Endothelial cell (in vitro differentiated cells): ENCODE data around the gene MED25. TPM values are rescaled to one million over a fixed set of nuclear protein-coding genes. Genes with fewer than 3 reads are reported as not detected.

Experiments used
- DNase-seq: peaks from one replicate; pipeline ENCODE4 v3.0.0; 2021; ENCODE audit warnings: low spot score
- H3K27ac Mint-ChIP-seq: one replicate; pipeline ENCODE4 v1.8.0; 2021; ENCODE audit warnings: mixed read lengths, inconsistent platforms; ENCODE audit not compliant: unreplicated experiment
- H3K27me3 Mint-ChIP-seq: one replicate; pipeline ENCODE4 v1.8.0; 2021; ENCODE audit warnings: mild to moderate bottlenecking, moderate library complexity, mixed read lengths, inconsistent platforms; ENCODE audit not compliant: unreplicated experiment
- H3K36me3 Mint-ChIP-seq: one replicate; pipeline ENCODE4 v1.8.0; 2021; ENCODE audit warnings: mild to moderate bottlenecking, low read depth, mixed read lengths, inconsistent platforms; ENCODE audit not compliant: unreplicated experiment
- H3K4me1 Mint-ChIP-seq: one replicate; pipeline ENCODE4 v1.8.0; 2021; ENCODE audit warnings: mild to moderate bottlenecking, mixed read lengths, inconsistent platforms; ENCODE audit not compliant: unreplicated experiment
- H3K4me3 Mint-ChIP-seq: one replicate; pipeline ENCODE4 v1.8.0; 2021; ENCODE audit warnings: mild to moderate bottlenecking, mixed read lengths, inconsistent platforms; ENCODE audit not compliant: unreplicated experiment
- H3K9me3 Mint-ChIP-seq: one replicate; pipeline ENCODE4 v1.8.0; 2021; ENCODE audit warnings: mixed read lengths, inconsistent platforms; ENCODE audit not compliant: unreplicated experiment
- CTCF ChIP-seq: fragments of 200-600 bp; sonication (generic); IDR thresholded peaks from one replicate; pipeline ENCODE4 v1.5.0; 2021; ENCODE audit warnings: antibody characterized with exemption; ENCODE audit not compliant: unreplicated experiment
- total RNA-seq: library from RNA; stranded (reverse); fragmentation: NEBNext Ultra II Directional; extraction: Animal tissue kit (Norgen Biotek cat#: 25700); gene quantifications from one replicate; pipeline ENCODE4 v1.2.1, GENCODE V29; 2021; ENCODE audit not compliant: unreplicated experiment

MED25 gene
- total RNA-seq, 1 donor from 2014 or later = 117 TPM

- Mint-ChIP-seq H3K4me1 (no peaks in the 10 kb centered on the region), H3K9me3 (no peaks in the 10 kb centered on the region), H3K36me3 (peaks cover 39% of the 10 kb centered on the region), H3K27ac (peak overlapping the region; percentile 48), H3K4me3 (no peak overlapping the region), H3K27me3 (peaks cover 13% of the 10 kb centered on the region)
- DNase-seq = no peak
- TF ChIP-seq CTCF = no peak
Observed at GRCh38 chr19:49792829-49793560, 25.1 kb upstream of the MED25 start.

- H3K4me3 Mint-ChIP-seq = no peak overlapping the region
- peaks cover 8% of the 10 kb centered on the region for H3K27me3 Mint-ChIP-seq
- H3K27ac Mint-ChIP-seq = peak overlapping the region; percentile 48
- no peak for TF ChIP-seq CTCF
- peaks cover 35% of the 10 kb centered on the region for H3K36me3 Mint-ChIP-seq
- no peaks in the 10 kb centered on the region for H3K9me3 Mint-ChIP-seq
- no peak for DNase-seq
- H3K4me1 Mint-ChIP-seq = no peaks in the 10 kb centered on the region
Observed at GRCh38 chr19:49793561-49793840, 24.6 kb upstream of the MED25 start.

- H3K27me3 Mint-ChIP-seq = peaks cover 18% of the 10 kb centered on the region
Observed at GRCh38 chr19:49795615-49796014, 22.5 kb upstream of the MED25 start.

GRCh38 chr19:49798574-49798973 lies 19.5 kb upstream of the MED25 start:
- Mint-ChIP-seq H3K9me3 (no peaks in the 10 kb centered on the region), H3K27me3 (peaks cover 18% of the 10 kb centered on the region), H3K4me1 (peaks cover 5% of the 10 kb centered on the region), H3K36me3 (peaks cover 35% of the 10 kb centered on the region), H3K27ac (no peak overlapping the region), H3K4me3 (no peak overlapping the region)
- no peak for TF ChIP-seq CTCF
- no peak for DNase-seq

More at GRCh38 chr19:49795615-49796014, 22.5 kb upstream of the MED25 start:
- peaks cover 30% of the 10 kb centered on the region for H3K36me3 Mint-ChIP-seq
- no peak for TF ChIP-seq CTCF
- H3K4me3 Mint-ChIP-seq = no peak overlapping the region
- H3K9me3 Mint-ChIP-seq = no peaks in the 10 kb centered on the region
- no peak for DNase-seq
- H3K4me1 Mint-ChIP-seq = no peaks in the 10 kb centered on the region
- no peak overlapping the region for H3K27ac Mint-ChIP-seq

- no peak overlapping the region for H3K4me3 Mint-ChIP-seq
- no peak for DNase-seq
- H3K4me1 Mint-ChIP-seq = peaks cover 5% of the 10 kb centered on the region
- no peaks in the 10 kb centered on the region for H3K9me3 Mint-ChIP-seq
- H3K27me3 Mint-ChIP-seq = peaks cover 17% of the 10 kb centered on the region
- no peak for TF ChIP-seq CTCF
- H3K27ac Mint-ChIP-seq = no peak overlapping the region
- H3K36me3 Mint-ChIP-seq = peaks cover 37% of the 10 kb centered on the region
Observed at GRCh38 chr19:49799271-49799797, 18.8 kb upstream of the MED25 start.
